GM12878 (cell line): ENCODE results near the gene VWA5B2. TPM values are rescaled to one million over a fixed set of nuclear protein-coding genes. Genes with fewer than 3 reads are reported as not detected.

Experiments used
- ATAC-seq: fragments of 200-7000 bp; cut with Tn5 transposase; 3 replicates; pipeline ENCODE4 v1.9.1; 2020; ENCODE audit warnings: mild to moderate bottlenecking, moderate library complexity
- BruUV-seq: library from RNA; stranded (reverse); fragments of 400-500 nt; replicated peaks from 2 replicates; lab custom pipeline; 2021; lab: Mats Ljungman, UMichigan
- CTCF ChIA-PET: fragments of 300-600 bp; sonication (Branson Sonifier 250); formaldehyde crosslinking; extraction: SDS; loops from one replicate; lab custom pipeline; 2021; ENCODE audit warnings: inconsistent platforms; lab: Yijun Ruan, JAX
- POLR2A ChIA-PET: fragments of 350-600 bp; formaldehyde crosslinking; extraction: SDS; loops from one replicate; lab custom pipeline; 2021; ENCODE audit warnings: inconsistent platforms; lab: Charles Lee
- RAD21 ChIA-PET: fragments of 300-600 bp; sonication (Branson Sonifier 250); formaldehyde crosslinking; loops from one replicate; lab custom pipeline; 2023; ENCODE audit warnings: antibody characterized with exemption; ENCODE audit not compliant: unreplicated experiment; lab: Charles Lee
- SMC1A ChIA-PET: fragments of 300-600 bp; sonication (Branson Sonifier 250); formaldehyde crosslinking; loops from one replicate; lab custom pipeline; 2023; ENCODE audit not compliant: unreplicated experiment, uncharacterized antibody; lab: Charles Lee
- DNase-seq: peaks from one replicate; pipeline ENCODE4 v3.0.0-alpha.2; 2011; ENCODE audit warnings: low read depth, low spot score
- FAIRE-seq: peaks from 3 replicates; lab custom pipeline; 2011; peaks lifted over from hg19 to GRCh38; lab: Jason Lieb, UNC
- H2AFZ ChIP-seq: 2 replicates; pipeline ENCODE4 v1.6.0; 2011; ENCODE audit warnings: low read depth, low read length, control low read depth; ENCODE audit not compliant: control insufficient read depth
- H3K27ac ChIP-seq: 2 replicates; pipeline ENCODE4 v1.5.1; 2011; ENCODE audit warnings: control low read depth; ENCODE audit not compliant: control insufficient read depth, insufficient read depth
- H3K27me3 ChIP-seq, 2 experiments: replicated peaks in 1 of 2; 2 replicates each; pipeline versions ENCODE4 v1.6.0 to v1.6.1; 2011; ENCODE audit warnings: low read length in 1 of 2; ENCODE audit not compliant: control insufficient read depth in 2 of 2, insufficient read depth in 2 of 2
- H3K36me3 ChIP-seq, 2 experiments: 2 replicates each; pipeline ENCODE4 v1.5.1; 2011; ENCODE audit warnings: low read length in 1 of 2; ENCODE audit not compliant: control insufficient read depth in 2 of 2, insufficient read depth in 2 of 2
- H3K4me1 ChIP-seq: 2 replicates; pipeline ENCODE4 v1.6.1; 2011; ENCODE audit warnings: mild to moderate bottlenecking, low read length, moderate library complexity, mixed read lengths; ENCODE audit not compliant: control insufficient read depth, insufficient read depth
- H3K4me2 ChIP-seq: 2 replicates; pipeline ENCODE4 v1.6.0; 2011; ENCODE audit warnings: control low read depth; ENCODE audit not compliant: control insufficient read depth, insufficient read depth
- H3K4me3 ChIP-seq: fragments of 200-600 bp; sonication (generic); 2 replicates; pipeline ENCODE4 v1.5.1; 2016
- H3K79me2 ChIP-seq: 2 replicates; pipeline ENCODE4 v1.6.0; 2011; ENCODE audit warnings: low read length; ENCODE audit not compliant: control insufficient read depth, insufficient read depth
- H3K9ac ChIP-seq: 2 replicates; pipeline ENCODE4 v1.8.0; 2011; ENCODE audit warnings: low read length, control low read depth, mixed read lengths; ENCODE audit not compliant: control insufficient read depth, insufficient read depth
- H3K9me3 ChIP-seq: replicated peaks from 3 replicates; pipeline ENCODE4 v1.5.1; 2011; ENCODE audit warnings: mild to moderate bottlenecking, low read length; ENCODE audit not compliant: control insufficient read depth, insufficient read depth
- H4K20me1 ChIP-seq: 2 replicates; pipeline ENCODE4 v1.6.0; 2011; ENCODE audit not compliant: control insufficient read depth, insufficient read depth
- ASH2L ChIP-seq: fragments of 300-600, 200-600 bp; sonication (generic); IDR thresholded peaks from 2 replicates; pipeline ENCODE4 v1.6.1; 2017; ENCODE audit warnings: low read depth, mild to moderate bottlenecking, borderline replicate concordance
- BACH1 ChIP-seq: fragments of 450-650 bp; IDR thresholded peaks from 2 replicates; pipeline ENCODE4 v1.6.1; 2017; ENCODE audit warnings: mild to moderate bottlenecking, borderline replicate concordance
- CBFB ChIP-seq: IDR thresholded peaks from 2 replicates; pipeline ENCODE4 v1.6.1; 2016; ENCODE audit warnings: antibody characterized with exemption, low read depth
- CBX3 ChIP-seq: fragments of 200-600 bp; sonication (generic); IDR thresholded peaks from 2 replicates; pipeline ENCODE4 v1.6.1; 2016; ENCODE audit warnings: low read depth, borderline replicate concordance
- CBX5 ChIP-seq: sonication (generic); IDR thresholded peaks from 2 replicates; pipeline ENCODE4 v1.6.1; 2016; ENCODE audit warnings: low read depth, moderate library complexity, mild to moderate bottlenecking, inconsistent platforms
- CHD4 ChIP-seq: fragments of 200-600 bp; sonication (generic); IDR thresholded peaks from 2 replicates; pipeline ENCODE4 v1.6.1; 2016; ENCODE audit warnings: mild to moderate bottlenecking
- DPF2 ChIP-seq: fragments of 450-650 bp; IDR thresholded peaks from 2 replicates; pipeline ENCODE4 v1.6.1; 2017; ENCODE audit warnings: mild to moderate bottlenecking
- HDGF ChIP-seq: fragments of 450-650 bp; IDR thresholded peaks from 2 replicates; pipeline ENCODE4 v1.6.1; 2016; ENCODE audit warnings: antibody characterized with exemption
- MTA3 ChIP-seq: IDR thresholded peaks from 2 replicates; pipeline ENCODE4 v1.6.1; 2012; ENCODE audit warnings: low read length, inconsistent platforms, borderline replicate concordance
- MXI1 ChIP-seq: fragments of 150-350 bp; IDR thresholded peaks from 2 replicates; pipeline ENCODE4 v1.6.1; 2011; ENCODE audit warnings: low read depth, mild to moderate bottlenecking, inconsistent platforms, low read length, improper control_type of control experiment
- RELA ChIP-seq: fragments of 450-650 bp; IDR thresholded peaks from 2 replicates; pipeline ENCODE4 v1.8.0; 2014; ENCODE audit warnings: borderline replicate concordance; ENCODE audit not compliant: partially characterized antibody
- TARDBP ChIP-seq: IDR thresholded peaks from 2 replicates; pipeline ENCODE4 v1.6.1; 2016; ENCODE audit warnings: borderline replicate concordance
- TBL1XR1 ChIP-seq: IDR thresholded peaks from 2 replicates; pipeline ENCODE4 v1.6.1; 2012; ENCODE audit warnings: low read depth, low read length, improper control_type of control experiment
- YY1 ChIP-seq: IDR thresholded peaks from 2 replicates; pipeline ENCODE4 v1.6.1; 2011; ENCODE audit warnings: low read depth, mild to moderate bottlenecking, low read length
- ZNF384 ChIP-seq: IDR thresholded peaks from 2 replicates; pipeline ENCODE4 v1.6.1; 2012; ENCODE audit warnings: low read depth, mild to moderate bottlenecking, low read length, improper control_type of control experiment, borderline replicate concordance
- WGBS: methylation state at CpG from one replicate; pipeline ENCODE4 v1.1.6; 2016; ENCODE audit warnings: low lambda C conversion rate; ENCODE audit not compliant: insufficient replicate concordance, insufficient coverage; ENCODE audit errors: missing lambda C conversion rate; 5-methylcytosine and 5-hydroxymethylcytosine counted together
- in situ Hi-C: fragments of 300-500 bp; cut with MboI; formaldehyde crosslinking; loops from 9 replicates; pipeline ENCODE4 v1.14.3; 2018; ENCODE audit warnings: mixed read lengths
- intact Hi-C: fragments of 100-400 bp; cut with micrococcal nuclease; formaldehyde crosslinking; loops from one replicate; pipeline ENCODE4 v1.14.2; 2022; ENCODE audit not compliant: unreplicated experiment
- polyA plus RNA-seq, 11 experiments: library from polyadenylated mRNA; depleted of rRNA in 4 of 11; unstranded in 6 of 11; stranded (reverse) in 5 of 11; fragments of >200 nt; fragmentation: Nextera tagmentation in 4 of 11; fragmentation: Illumina TruSeq in 1 of 11; extraction: Ambion mirVana in 4 of 11; extraction: Trizol in 1 of 11; gene quantifications; 1 replicate in 1 of 11; 2 replicates in 10 of 11; pipeline versions ENCODE4 v1.2.1 to v1.2.3, GENCODE V29; 2011 to 2016; ENCODE audit warnings: inconsistent platforms in 2 of 11, missing spikeins in 2 of 11, low read depth in 1 of 11
- total RNA-seq, 4 experiments: library from RNA; depleted of rRNA in 3 of 4; stranded (reverse); fragments of >200 nt in 3 of 4; fragmentation: Illumina TruSeq in 1 of 4; extraction: Trizol in 1 of 4; gene quantifications; 2 replicates each; pipeline versions ENCODE4 v1.2.1 to v1.2.3, GENCODE V29; 2013 to 2021
- TF ChIP-seq, protein P1 (sequence below): IDR thresholded peaks from 2 replicates; pipeline ENCODE4 v1.6.1; 2011; ENCODE audit warnings: borderline replicate concordance, low read depth, mild to moderate bottlenecking, moderate library complexity, low read length; ENCODE audit not compliant: insufficient read depth, poor library complexity, severe bottlenecking
- TF ChIP-seq, protein P2 (sequence below): fragments of 450-650 bp; IDR thresholded peaks from 2 replicates; pipeline ENCODE4 v1.6.1; 2017; ENCODE audit warnings: low read depth, mild to moderate bottlenecking, moderate library complexity
- TF ChIP-seq, protein P3 (sequence below): fragments of 450-650 bp; IDR thresholded peaks from 2 replicates; pipeline ENCODE4 v1.6.1; 2016; ENCODE audit warnings: mild to moderate bottlenecking
- TF ChIP-seq, protein P4 (sequence below): fragments of 150-350 bp; IDR thresholded peaks from 2 replicates; pipeline ENCODE4 v1.6.1; 2014; ENCODE audit warnings: mild to moderate bottlenecking, low read depth, low read length

The VWA5B2 gene
- total and polyA plus RNA-seq, 10 of the 15 experiments (the other 5 are each of a cell fraction or from before 2014, with no cell fraction given) = 0.03 to 0.09 TPM; not detected in 8

DNA sequence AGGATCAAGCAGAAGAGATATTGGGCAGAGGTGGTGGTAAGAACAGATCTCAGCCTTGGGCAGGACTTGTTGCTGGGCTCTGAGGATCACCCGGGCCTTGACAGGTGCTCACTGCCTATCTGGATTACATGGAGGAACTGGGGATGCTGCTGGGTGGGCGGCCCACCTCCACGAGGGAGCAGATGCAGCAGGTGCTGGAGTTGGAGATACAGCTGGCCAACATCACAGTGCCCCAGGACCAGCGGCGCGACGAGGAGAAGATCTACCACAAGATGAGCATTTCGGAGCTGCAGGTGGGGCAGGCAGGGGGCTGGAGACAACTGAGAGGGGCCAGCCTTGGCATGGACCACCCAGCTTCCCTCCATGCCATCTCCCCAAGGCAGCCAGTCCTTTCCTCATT is 54.3 kb downstream of the VWA5B2 start:
- in situ Hi-C loops = no loop called here
- no peaks in the 10 kb centered on the region for H4K20me1 ChIP-seq
- intact Hi-C loops = no loop called here
- no peaks in the 10 kb centered on the region; a peak in 2 of 4 replicates for H3K27me3 ChIP-seq
- H3K79me2 ChIP-seq = no peaks in the 10 kb centered on the region
- no peak overlapping the region for H3K4me3 ChIP-seq
- no peak overlapping the region for H3K9ac ChIP-seq
- no peak overlapping the region for H2AFZ ChIP-seq
- no peaks in the 10 kb centered on the region for H3K4me1 ChIP-seq
- POLR2A ChIA-PET = no interaction called here
- WGBS = 68% methylated on average over 8 of the region's 8 CpGs
- H3K36me3 ChIP-seq = no peaks in the 10 kb centered on the region
- CTCF ChIA-PET = interaction anchor here (1.6 kb wide), 1 partner anchor 388 kb away, joined by 4 read pairs; no protein-coding TSS in a partner anchor
- TF ChIP-seq, protein P1, sequence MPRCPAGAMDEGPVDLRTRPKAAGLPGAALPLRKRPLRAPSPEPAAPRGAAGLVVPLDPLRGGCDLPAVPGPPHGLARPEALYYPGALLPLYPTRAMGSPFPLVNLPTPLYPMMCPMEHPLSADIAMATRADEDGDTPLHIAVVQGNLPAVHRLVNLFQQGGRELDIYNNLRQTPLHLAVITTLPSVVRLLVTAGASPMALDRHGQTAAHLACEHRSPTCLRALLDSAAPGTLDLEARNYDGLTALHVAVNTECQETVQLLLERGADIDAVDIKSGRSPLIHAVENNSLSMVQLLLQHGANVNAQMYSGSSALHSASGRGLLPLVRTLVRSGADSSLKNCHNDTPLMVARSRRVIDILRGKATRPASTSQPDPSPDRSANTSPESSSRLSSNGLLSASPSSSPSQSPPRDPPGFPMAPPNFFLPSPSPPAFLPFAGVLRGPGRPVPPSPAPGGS = no peak
- TF ChIP-seq YY1 (no peak), TARDBP (no peak), RELA (no peak), CBFB (no peak), ZNF384 (no peak), MTA3 (no peak), CHD4 (no peak), ASH2L (no peak), CBX3 (no peak), CBX5 (no peak), HDGF (no peak), DPF2 (no peak), TBL1XR1 (no peak), BACH1 (no peak), MXI1 (no peak)
- TF ChIP-seq, protein P2, sequence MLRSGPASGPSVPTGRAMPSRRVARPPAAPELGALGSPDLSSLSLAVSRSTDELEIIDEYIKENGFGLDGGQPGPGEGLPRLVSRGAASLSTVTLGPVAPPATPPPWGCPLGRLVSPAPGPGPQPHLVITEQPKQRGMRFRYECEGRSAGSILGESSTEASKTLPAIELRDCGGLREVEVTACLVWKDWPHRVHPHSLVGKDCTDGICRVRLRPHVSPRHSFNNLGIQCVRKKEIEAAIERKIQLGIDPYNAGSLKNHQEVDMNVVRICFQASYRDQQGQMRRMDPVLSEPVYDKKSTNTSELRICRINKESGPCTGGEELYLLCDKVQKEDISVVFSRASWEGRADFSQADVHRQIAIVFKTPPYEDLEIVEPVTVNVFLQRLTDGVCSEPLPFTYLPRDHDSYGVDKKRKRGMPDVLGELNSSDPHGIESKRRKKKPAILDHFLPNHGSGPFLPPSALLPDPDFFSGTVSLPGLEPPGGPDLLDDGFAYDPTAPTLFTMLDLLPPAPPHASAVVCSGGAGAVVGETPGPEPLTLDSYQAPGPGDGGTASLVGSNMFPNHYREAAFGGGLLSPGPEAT = no peak
- TF ChIP-seq, protein P3, sequence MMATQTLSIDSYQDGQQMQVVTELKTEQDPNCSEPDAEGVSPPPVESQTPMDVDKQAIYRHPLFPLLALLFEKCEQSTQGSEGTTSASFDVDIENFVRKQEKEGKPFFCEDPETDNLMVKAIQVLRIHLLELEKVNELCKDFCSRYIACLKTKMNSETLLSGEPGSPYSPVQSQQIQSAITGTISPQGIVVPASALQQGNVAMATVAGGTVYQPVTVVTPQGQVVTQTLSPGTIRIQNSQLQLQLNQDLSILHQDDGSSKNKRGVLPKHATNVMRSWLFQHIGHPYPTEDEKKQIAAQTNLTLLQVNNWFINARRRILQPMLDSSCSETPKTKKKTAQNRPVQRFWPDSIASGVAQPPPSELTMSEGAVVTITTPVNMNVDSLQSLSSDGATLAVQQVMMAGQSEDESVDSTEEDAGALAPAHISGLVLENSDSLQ = no peak
- TF ChIP-seq, protein P4, sequence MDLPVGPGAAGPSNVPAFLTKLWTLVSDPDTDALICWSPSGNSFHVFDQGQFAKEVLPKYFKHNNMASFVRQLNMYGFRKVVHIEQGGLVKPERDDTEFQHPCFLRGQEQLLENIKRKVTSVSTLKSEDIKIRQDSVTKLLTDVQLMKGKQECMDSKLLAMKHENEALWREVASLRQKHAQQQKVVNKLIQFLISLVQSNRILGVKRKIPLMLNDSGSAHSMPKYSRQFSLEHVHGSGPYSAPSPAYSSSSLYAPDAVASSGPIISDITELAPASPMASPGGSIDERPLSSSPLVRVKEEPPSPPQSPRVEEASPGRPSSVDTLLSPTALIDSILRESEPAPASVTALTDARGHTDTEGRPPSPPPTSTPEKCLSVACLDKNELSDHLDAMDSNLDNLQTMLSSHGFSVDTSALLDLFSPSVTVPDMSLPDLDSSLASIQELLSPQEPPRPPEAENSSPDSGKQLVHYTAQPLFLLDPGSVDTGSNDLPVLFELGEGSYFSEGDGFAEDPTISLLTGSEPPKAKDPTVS = no peak
- BruUV-seq = no TSS peak
- RAD21 ChIA-PET = no interaction called here
- ATAC-seq (no peak), FAIRE-seq (no peak), DNase-seq (no peak)
- H3K9me3 ChIP-seq = no peaks in the 10 kb centered on the region
- no peak overlapping the region for H3K4me2 ChIP-seq
- SMC1A ChIA-PET = no interaction called here
- H3K27ac ChIP-seq = no peak overlapping the region
